ENCODE data around the gene SLC41A2. TPM values are rescaled to one million over a fixed set of nuclear protein-coding genes. Genes with fewer than 3 reads are reported as not detected.

The SLC41A2 gene
- total and polyA plus RNA-seq, 10 of the 15 experiments (the other 5 are each of a cell fraction or from before 2014, with no cell fraction given): 3.5 to 19.0 (median 11.3) TPM

- no peaks in the 10 kb centered on the region for H3K27me3 ChIP-seq (replicated peaks in 1 of 2; ENCODE audit: control insufficient read depth in 2 of 2, insufficient read depth in 2 of 2, low read length in 1 of 2)
Measured at GRCh38 chr12:104921340-104921739, 36.8 kb downstream of the SLC41A2 start.

GRCh38 chr12:104911942-104912341 lies 46.1 kb downstream of the SLC41A2 start:
- H2AFZ ChIP-seq (ENCODE audit: control insufficient read depth, low read depth, low read length): no peak overlapping the region
- no peaks in the 10 kb centered on the region for H3K4me1 ChIP-seq (ENCODE audit: control insufficient read depth, insufficient read depth, low read length)
- H3K79me2 ChIP-seq (ENCODE audit: control insufficient read depth, insufficient read depth, low read length): no peaks in the 10 kb centered on the region
- no peak for DNase-seq (ENCODE audit: low read depth, low spot score)
- no peak for ATAC-seq
- H3K9ac ChIP-seq (ENCODE audit: control insufficient read depth, insufficient read depth, low read length): no peak overlapping the region
- H3K4me3 ChIP-seq: no peak overlapping the region
- no peaks in the 10 kb centered on the region for H4K20me1 ChIP-seq (ENCODE audit: control insufficient read depth, insufficient read depth)
- H3K27me3 ChIP-seq (replicated peaks in 1 of 2; ENCODE audit: control insufficient read depth in 2 of 2, insufficient read depth in 2 of 2, low read length in 1 of 2): no peaks in the 10 kb centered on the region
- WGBS (ENCODE audit: insufficient coverage, insufficient replicate concordance, low lambda C conversion rate, missing lambda C conversion rate): 88% methylated on average over 4 of the region's 4 CpGs
- TF ChIP-seq SIX5 (IDR thresholded peaks at IDR 0.05; ENCODE audit: low read depth, low read length, severe bottlenecking) (no peak), JUND (IDR thresholded peaks at IDR 0.05; ENCODE audit: low read depth, low read length) (no peak), PAX5 (IDR thresholded peaks at IDR 0.05; ENCODE audit: borderline replicate concordance, low read depth, low read length) (no peak), NBN (IDR thresholded peaks at IDR 0.05) (no peak), MTA3 (IDR thresholded peaks at IDR 0.05; ENCODE audit: borderline replicate concordance, low read length) (no peak), SUZ12 (IDR thresholded peaks at IDR 0.05; ENCODE audit: unreplicated experiment) (no peak), JUNB (IDR thresholded peaks at IDR 0.05) (no peak), MYB (IDR thresholded peaks at IDR 0.05; ENCODE audit: borderline replicate concordance, low read depth, low read length) (no peak), KDM1A (IDR thresholded peaks at IDR 0.05; ENCODE audit: borderline replicate concordance) (no peak), YBX1 (IDR thresholded peaks at IDR 0.05) (no peak), TAF1 (IDR thresholded peaks at IDR 0.05; ENCODE audit: borderline replicate concordance, low read depth, low read length) (no peak), CREB1 (IDR thresholded peaks at IDR 0.05; ENCODE audit: low read depth) (no peak), BMI1 (IDR thresholded peaks at IDR 0.05; ENCODE audit: borderline replicate concordance) (no peak)
- no peaks in the 10 kb centered on the region for H3K36me3 ChIP-seq (ENCODE audit: control insufficient read depth in 2 of 2, insufficient read depth in 2 of 2, low read length in 1 of 2)
- in situ Hi-C loops (cut with MboI): no loop called here
- intact Hi-C loops (cut with micrococcal nuclease; ENCODE audit: unreplicated experiment): no loop called here
- H3K9me3 ChIP-seq (replicated peaks; ENCODE audit: control insufficient read depth, insufficient read depth, low read length): no peaks in the 10 kb centered on the region
- SMC1A ChIA-PET (ENCODE audit: uncharacterized antibody, unreplicated experiment): interaction anchor here (1.0 to 1.2 kb wide), 2 partner anchors 8 to 158 kb away, joined by 3 read pairs; no protein-coding TSS in a partner anchor
- no peak overlapping the region for H3K27ac ChIP-seq (ENCODE audit: control insufficient read depth, insufficient read depth)
- POLR2A ChIA-PET: no interaction called here
- RAD21 ChIA-PET (ENCODE audit: unreplicated experiment): no interaction called here
- CTCF ChIA-PET: no interaction called here
- H3K4me2 ChIP-seq (ENCODE audit: control insufficient read depth, insufficient read depth): no peak overlapping the region
- BruUV-seq (replicated peaks): no TSS peak
- no peak for FAIRE-seq

More at GRCh38 chr12:104921340-104921739, 36.8 kb downstream of the SLC41A2 start:
- CTCF ChIA-PET: interaction anchor here (0.6 to 1.1 kb wide), 5 partner anchors 14 to 1052 kb away, joined by 3 to 5 read pairs (median 3); no protein-coding TSS in a partner anchor
- H3K4me1 ChIP-seq (ENCODE audit: control insufficient read depth, insufficient read depth, low read length): no peaks in the 10 kb centered on the region
- H3K9me3 ChIP-seq (replicated peaks; ENCODE audit: control insufficient read depth, insufficient read depth, low read length): peaks cover 13% of the 10 kb centered on the region
- H3K4me2 ChIP-seq (ENCODE audit: control insufficient read depth, insufficient read depth): no peak overlapping the region
- no peaks in the 10 kb centered on the region for H3K36me3 ChIP-seq (ENCODE audit: control insufficient read depth in 2 of 2, insufficient read depth in 2 of 2, low read length in 1 of 2)
- no peak overlapping the region for H3K9ac ChIP-seq (ENCODE audit: control insufficient read depth, insufficient read depth, low read length)
- POLR2A ChIA-PET: interaction anchor here (0.6 kb wide), 1 partner anchor 110 kb away, joined by 3 read pairs; no protein-coding TSS in a partner anchor
- H2AFZ ChIP-seq (ENCODE audit: control insufficient read depth, low read depth, low read length): no peak overlapping the region
- SMC1A ChIA-PET (ENCODE audit: uncharacterized antibody, unreplicated experiment): interaction anchor here (0.8 to 2.1 kb wide), 6 partner anchors 14 to 226 kb away, joined by 3 to 6 read pairs (median 4); no protein-coding TSS in a partner anchor
- RAD21 ChIA-PET (ENCODE audit: unreplicated experiment): interaction anchor here (1.3 kb wide), 1 partner anchor 133 kb away, joined by 3 read pairs; no protein-coding TSS in a partner anchor
- H4K20me1 ChIP-seq (ENCODE audit: control insufficient read depth, insufficient read depth): no peaks in the 10 kb centered on the region
- H3K79me2 ChIP-seq (ENCODE audit: control insufficient read depth, insufficient read depth, low read length): no peaks in the 10 kb centered on the region
- no TSS peak for BruUV-seq (replicated peaks)
- ATAC-seq (no peak), FAIRE-seq (no peak), DNase-seq (ENCODE audit: low read depth, low spot score) (no peak)
- intact Hi-C loops (cut with micrococcal nuclease; ENCODE audit: unreplicated experiment): no loop called here
- in situ Hi-C loops (cut with MboI): no loop called here
- no peak overlapping the region for H3K4me3 ChIP-seq
- no peak overlapping the region for H3K27ac ChIP-seq (ENCODE audit: control insufficient read depth, insufficient read depth)
- TF ChIP-seq SUPT20H (IDR thresholded peaks at IDR 0.05; ENCODE audit: borderline replicate concordance, control insufficient read depth, low read depth, low read length) (no peak), ZNF384 (IDR thresholded peaks at IDR 0.05; ENCODE audit: borderline replicate concordance, low read depth, low read length) (no peak), MTA3 (IDR thresholded peaks at IDR 0.05; ENCODE audit: borderline replicate concordance, low read length) (no peak), SP1 (IDR thresholded peaks at IDR 0.05; ENCODE audit: low read depth, low read length) (no peak)

Measured in GM12878 (cell line).